HepG2 (cell line): ENCODE data around the gene AVPR2. TPM values are rescaled to one million over a fixed set of nuclear protein-coding genes. Genes with fewer than 3 reads are reported as not detected.

Source experiments
- BCLAF1 ChIP-seq: fragments of 450-650 bp; IDR thresholded peaks from 2 replicates; pipeline ENCODE4 v1.6.1; 2017; ENCODE audit warnings: mild to moderate bottlenecking
- TMF1 ChIP-seq: sonication (generic); formaldehyde crosslinking; IDR thresholded peaks from 2 replicates; pipeline ENCODE4 v1.8.1; 2022; ENCODE audit warnings: low read depth, missing genetic modification reagents
- ZNF652 ChIP-seq: IDR thresholded peaks from 2 replicates; pipeline ENCODE4 v1.6.1; 2016; ENCODE audit warnings: low read depth, borderline replicate concordance
- ZNF800 ChIP-seq: sonication (generic); formaldehyde crosslinking; IDR thresholded peaks from 2 replicates; pipeline ENCODE4 v1.4.0; 2020; ENCODE audit warnings: missing genetic modification reagents
- polyA plus RNA-seq, 8 experiments: library from polyadenylated mRNA; depleted of rRNA in 3 of 8; stranded (reverse) in 7 of 8; unstranded in 1 of 8; fragments of >200 nt; fragmentation: Illumina TruSeq in 4 of 8; extraction: Trizol in 4 of 8; gene quantifications; 2 replicates each; pipeline versions ENCODE4 v1.2.1 to v1.2.3, GENCODE V29; 2011 to 2016; ENCODE audit warnings: low read depth in 4 of 8, missing spikeins in 1 of 8, mixed read lengths in 1 of 8; ENCODE audit not compliant: insufficient read depth in 1 of 8
- total RNA-seq, 5 experiments: library from RNA; depleted of rRNA; stranded (reverse); fragments of >200 nt; fragmentation: Illumina TruSeq; extraction: Trizol; gene quantifications; 2 replicates each; pipeline ENCODE4 v1.2.3, GENCODE V29; 2016; ENCODE audit warnings: low read depth in 1 of 5
- TF ChIP-seq, protein P1 (sequence below): IDR thresholded peaks from 2 replicates; pipeline ENCODE4 v1.6.1; 2016

Gene AVPR2
- total and polyA plus RNA-seq, 2 of the 13 experiments (the other 11 are each of a cell fraction or from before 2014, with no cell fraction given), result not detected

DNA sequence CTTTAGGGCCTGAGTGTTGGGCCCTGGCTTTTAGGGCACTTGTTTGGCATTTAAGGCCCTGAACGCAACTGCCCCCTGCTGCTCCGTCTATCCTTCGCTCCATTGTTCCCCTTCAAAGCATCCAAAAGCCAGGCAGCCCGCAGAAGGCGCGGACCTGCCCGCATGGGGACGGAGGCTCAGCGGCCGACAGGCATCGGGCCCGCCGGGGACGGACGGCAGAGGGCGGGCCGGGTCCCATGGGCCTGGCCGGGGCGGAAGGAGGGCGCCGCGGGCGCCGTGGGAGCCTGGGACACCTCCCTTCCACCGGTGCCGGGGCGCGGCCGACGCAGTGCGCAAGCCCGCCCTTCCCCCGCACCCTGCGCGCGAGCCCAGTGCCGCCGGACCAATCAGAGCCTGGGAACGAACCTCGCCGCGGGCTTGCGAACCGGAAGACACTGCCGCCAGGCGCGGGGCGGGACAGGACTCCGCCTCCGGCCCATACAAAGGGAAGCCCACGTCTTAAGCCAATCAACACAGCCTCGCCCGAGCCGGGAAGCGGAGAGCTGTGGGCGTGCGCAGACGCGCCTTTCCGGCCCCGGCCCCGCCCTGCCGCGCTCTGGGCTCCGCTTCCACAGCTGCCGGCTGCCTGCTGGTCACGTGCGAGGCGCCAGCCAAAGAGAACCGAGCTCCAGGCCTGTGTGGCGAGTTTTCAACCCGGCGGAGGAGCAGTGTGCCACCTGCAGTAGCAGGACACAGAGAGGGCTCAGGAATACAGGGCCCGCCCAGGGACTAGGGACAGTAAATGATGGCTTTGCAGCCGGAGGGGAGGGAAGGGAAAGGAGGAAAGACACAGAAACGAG lies 23.7 kb downstream of the AVPR2 start (continued):
- TF ChIP-seq BCLAF1, result no peak
- no peak for TF ChIP-seq ZNF800 (CRISPR knock-in tag)
- TF ChIP-seq TMF1 (CRISPR knock-in tag), result 0 out of 2 replicates have a peak, but pooled peaks have one; percentile 38
- TF ChIP-seq, protein P1, sequence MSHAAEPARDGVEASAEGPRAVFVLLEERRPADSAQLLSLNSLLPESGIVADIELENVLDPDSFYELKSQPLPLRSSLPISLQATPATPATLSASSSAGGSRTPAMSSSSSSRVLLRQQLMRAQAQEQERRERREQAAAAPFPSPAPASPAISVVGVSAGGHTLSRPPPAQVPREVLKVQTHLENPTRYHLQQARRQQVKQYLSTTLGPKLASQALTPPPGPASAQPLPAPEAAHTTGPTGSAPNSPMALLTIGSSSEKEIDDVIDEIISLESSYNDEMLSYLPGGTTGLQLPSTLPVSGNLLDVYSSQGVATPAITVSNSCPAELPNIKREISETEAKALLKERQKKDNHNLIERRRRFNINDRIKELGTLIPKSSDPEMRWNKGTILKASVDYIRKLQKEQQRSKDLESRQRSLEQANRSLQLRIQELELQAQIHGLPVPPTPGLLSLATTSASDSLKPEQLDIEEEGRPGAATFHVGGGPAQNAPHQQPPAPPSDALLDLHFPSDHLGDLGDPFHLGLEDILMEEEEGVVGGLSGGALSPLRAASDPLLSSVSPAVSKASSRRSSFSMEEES (CRISPR knock-in tag), result peak; percentile 41; the same call in 1 of the 2 replicates
- no peak for TF ChIP-seq ZNF652 (CRISPR knock-in tag)
- TF ChIP-seq, all 625 proteins: peak for 114
